ENCODE data around the gene BEGAIN.

DNA sequence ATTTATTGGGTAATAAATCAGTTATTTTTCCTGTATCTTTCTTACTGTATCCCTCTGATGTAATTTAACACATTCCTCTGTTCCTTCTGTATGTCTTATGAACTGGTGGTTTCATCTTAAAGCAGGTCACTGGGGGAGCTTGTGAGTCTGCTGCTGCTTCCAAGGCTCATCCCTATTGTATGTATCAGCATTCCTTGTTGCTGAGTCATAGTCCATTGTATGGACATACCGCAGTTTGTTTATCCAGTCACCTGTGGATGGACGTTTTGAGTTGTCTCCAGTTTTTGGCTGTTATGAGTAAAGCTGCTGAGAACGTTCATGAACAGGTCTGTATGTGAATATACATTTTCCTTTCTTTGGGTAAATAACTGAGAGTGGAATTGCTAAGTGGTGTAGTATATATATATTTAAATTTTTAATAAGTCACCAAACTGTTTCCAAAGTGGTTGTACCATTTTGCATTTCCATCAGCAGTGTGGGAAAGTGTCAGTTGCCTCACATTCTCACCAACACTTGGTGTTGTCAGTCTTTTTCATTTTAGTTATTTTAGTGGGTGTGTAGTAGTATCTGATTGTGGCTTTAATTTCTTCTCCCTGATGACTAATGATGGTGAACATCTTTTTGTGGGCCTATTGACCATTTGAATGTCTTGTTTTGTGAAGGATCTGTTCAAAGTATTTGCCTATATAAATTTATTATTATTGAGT lies 82.7 kb downstream of the BEGAIN start:
- TF ChIP-seq, protein P1, sequence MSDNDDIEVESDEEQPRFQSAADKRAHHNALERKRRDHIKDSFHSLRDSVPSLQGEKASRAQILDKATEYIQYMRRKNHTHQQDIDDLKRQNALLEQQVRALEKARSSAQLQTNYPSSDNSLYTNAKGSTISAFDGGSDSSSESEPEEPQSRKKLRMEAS (IDR thresholded peaks at IDR 0.05; ENCODE audit: low read depth, low read length): no peak
- TF ChIP-seq POLR2A (IDR thresholded peaks at IDR 0.05; ENCODE audit: extremely low read depth, insufficient read length): no peak
- TF ChIP-seq, protein P2, sequence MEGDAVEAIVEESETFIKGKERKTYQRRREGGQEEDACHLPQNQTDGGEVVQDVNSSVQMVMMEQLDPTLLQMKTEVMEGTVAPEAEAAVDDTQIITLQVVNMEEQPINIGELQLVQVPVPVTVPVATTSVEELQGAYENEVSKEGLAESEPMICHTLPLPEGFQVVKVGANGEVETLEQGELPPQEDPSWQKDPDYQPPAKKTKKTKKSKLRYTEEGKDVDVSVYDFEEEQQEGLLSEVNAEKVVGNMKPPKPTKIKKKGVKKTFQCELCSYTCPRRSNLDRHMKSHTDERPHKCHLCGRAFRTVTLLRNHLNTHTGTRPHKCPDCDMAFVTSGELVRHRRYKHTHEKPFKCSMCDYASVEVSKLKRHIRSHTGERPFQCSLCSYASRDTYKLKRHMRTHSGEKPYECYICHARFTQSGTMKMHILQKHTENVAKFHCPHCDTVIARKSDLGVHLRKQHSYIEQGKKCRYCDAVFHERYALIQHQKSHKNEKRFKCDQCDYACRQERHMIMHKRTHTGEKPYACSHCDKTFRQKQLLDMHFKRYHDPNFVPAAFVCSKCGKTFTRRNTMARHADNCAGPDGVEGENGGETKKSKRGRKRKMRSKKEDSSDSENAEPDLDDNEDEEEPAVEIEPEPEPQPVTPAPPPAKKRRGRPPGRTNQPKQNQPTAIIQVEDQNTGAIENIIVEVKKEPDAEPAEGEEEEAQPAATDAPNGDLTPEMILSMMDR (IDR thresholded peaks at IDR 0.05; ENCODE audit: low read depth, low read length): no peak
- no peak for TF ChIP-seq MYC (IDR thresholded peaks at IDR 0.05; ENCODE audit: low read depth, low read length)

Measured in NB4 (cell line).